ENCODE data around the gene CDH23.

DNA sequence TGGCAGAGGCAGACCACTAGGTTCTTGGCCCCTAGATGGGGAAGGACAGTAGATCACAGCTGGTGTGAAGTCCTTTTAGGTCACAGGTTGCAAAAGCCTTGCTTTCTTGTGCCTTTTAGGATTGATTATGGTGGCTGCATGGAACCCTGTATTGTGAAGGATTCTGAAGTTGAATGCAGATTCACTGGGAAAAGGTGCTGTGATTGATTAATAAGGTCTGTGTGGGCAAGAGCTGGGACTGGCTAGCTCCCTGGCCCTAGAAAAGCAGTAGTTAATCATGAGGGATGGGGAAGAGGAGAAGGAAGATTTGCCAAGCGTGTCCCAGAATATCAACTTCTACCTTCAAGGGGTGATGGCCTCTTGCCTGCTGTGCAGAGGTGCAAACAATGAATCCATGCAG lies 105.5 kb downstream of the CDH23 start:
- TF ChIP-seq EZH2 (IDR thresholded peaks at IDR 0.05; ENCODE audit: low read depth) (no peak), CTCF (conservative IDR thresholded peaks at IDR 0.05) (no peak)
